ENCODE measurements around the gene PRLHR.
"Not testable (repeated sequence)": the region's sequence is repeated elsewhere in the genome, so short reads cannot be mapped to it uniquely, and the experiment has no call there.

PRLHR gene

GRCh38 chr10:118595598-118596425 is at the start of gene PRLHR:
Gene PRLHR, minus strand, starts transcription at chr10:118595648. Its CDS starts 404 bp downstream, at chr10:118595244.
- DNase-seq: no peak

- no peak for DNase-seq
Observed at GRCh38 chr10:118642228-118642627, 46.8 kb upstream of the PRLHR start.

GRCh38 chr10:118638680-118639079 is 43.2 kb upstream of the PRLHR start:
- DNase-seq: no peak

DNA sequence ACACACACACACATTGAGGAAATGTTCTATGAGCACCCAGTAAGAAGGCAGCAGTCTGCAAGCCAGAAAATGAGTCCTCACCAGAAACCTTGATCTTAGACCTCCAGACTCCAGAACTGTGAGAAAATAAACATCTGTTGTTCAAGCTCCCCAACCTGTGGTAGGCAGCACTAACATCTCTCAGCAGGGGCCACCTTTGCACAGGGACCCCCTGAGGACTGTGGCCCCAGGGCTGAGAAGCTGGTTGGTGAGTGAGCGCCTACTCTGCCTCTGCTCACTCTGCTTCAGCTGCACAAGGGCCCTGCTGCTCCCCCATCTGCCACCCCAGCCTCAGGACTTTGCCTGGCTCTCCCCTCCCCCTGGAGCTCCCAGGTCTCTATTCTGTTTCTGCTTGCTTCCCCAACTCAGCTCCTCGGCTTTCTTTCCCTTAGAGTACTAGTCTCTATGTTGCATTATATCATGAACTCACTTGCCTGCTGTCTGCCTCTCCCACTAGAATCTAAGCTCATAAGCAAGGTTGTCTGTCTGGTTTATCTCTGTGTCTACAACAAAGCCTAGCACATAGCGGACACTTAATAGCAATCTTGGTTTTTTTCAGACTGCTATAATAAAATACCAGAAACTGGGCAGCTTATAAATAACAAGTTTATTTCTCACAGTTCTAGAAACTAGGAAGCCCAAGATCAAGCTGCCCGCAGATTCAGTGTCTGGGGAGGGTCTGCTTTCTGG is 40.4 kb upstream of the PRLHR start:
- DNase-seq: no peak

- no peak for DNase-seq
Observed at GRCh38 chr10:118633786-118634185, 38.3 kb upstream of the PRLHR start.

DNA sequence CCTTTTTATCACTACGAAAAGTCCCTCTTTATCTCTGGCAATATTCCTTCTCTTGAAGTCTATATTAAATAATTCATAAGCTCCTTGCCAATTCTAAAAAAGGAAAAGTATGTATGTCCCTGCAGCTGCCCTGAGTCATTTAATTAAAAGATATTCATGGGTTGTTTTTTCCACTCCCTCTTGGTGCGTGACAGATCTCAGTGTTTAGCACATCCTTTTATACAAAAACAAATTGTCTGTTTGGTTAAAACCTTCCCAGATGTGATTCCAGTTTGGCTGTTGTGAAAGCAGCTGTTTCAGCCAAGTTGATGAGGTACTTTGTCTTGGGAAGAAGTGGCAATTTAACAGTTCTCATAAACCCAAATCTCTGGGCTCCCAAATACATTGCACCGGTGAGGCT is 33.8 kb upstream of the PRLHR start:
- no peak for DNase-seq

DNA sequence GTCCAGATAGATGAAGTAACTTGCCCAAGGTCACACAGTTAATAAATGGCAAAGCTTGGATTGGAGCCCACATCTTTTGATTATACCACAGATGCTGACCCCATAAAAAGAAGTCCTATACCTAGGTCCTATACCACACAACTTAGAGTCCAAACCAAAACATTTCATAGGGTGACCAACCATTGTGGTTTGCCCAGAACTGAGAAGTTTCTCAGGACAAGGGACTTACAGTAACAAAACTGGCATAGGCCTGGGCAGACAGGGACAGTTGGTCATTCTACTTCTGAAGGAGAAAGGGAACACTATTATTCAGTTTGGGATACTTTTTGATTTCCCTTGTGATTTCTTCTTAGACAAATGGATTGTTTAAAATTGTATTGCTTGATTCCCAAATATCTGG is 32.9 kb upstream of the PRLHR start:
- no peak for DNase-seq

DNA sequence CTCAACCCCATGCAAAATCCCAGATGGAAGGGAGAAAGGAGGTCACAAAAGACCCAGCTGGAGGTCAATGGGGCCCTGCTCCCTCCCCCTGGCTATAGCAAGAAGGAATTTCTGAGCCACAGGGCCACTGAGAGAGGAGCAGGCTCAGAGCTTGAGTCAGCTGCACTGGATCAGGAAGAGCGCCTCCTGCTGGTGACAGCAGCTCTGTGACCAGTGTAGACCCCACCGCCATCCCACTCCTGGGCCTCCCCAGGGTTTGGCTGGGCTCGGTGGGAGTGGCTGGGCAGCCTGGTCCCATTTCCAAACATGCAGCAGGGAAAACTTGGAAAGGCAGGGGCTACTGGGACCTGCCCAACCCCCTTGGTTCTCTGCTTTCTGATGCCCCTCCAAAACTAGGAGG is 31.5 kb upstream of the PRLHR start:
- no peak for DNase-seq

GRCh38 chr10:118625504-118625903 is 30.1 kb upstream of the PRLHR start:
- no peak for DNase-seq

GRCh38 chr10:118624747-118625146 is 29.3 kb upstream of the PRLHR start:
- DNase-seq: no peak

- no peak for DNase-seq
Observed at GRCh38 chr10:118621304-118621942, 26.0 kb upstream of the PRLHR start.

GRCh38 chr10:118613863-118614262 is 18.4 kb upstream of the PRLHR start:
- not testable (repeated sequence) for DNase-seq

DNA sequence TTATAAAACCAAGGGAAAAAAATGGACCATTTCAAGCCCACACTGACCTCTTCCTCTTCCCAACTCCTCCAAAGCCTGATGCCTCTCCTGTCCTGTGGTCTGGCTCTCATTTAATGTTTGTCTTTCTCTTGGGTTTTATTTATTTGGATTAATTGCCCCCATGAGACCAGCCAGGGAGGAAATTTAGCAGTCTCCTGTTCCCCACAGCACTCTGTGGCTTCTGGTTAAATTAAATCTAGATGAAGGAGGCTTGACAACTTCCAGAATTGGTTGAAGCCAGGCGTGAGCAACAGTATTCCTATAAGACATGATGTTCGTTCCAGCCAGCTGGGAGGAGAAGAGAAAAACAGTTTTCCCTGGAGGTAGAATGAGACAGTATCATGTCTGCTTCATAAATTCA is 15.1 kb upstream of the PRLHR start:
- DNase-seq: no peak

- DNase-seq: no peak
Observed at GRCh38 chr10:118607768-118608354, 12.4 kb upstream of the PRLHR start.

GRCh38 chr10:118605694-118606093 is 10.2 kb upstream of the PRLHR start:
- DNase-seq: no peak

DNA sequence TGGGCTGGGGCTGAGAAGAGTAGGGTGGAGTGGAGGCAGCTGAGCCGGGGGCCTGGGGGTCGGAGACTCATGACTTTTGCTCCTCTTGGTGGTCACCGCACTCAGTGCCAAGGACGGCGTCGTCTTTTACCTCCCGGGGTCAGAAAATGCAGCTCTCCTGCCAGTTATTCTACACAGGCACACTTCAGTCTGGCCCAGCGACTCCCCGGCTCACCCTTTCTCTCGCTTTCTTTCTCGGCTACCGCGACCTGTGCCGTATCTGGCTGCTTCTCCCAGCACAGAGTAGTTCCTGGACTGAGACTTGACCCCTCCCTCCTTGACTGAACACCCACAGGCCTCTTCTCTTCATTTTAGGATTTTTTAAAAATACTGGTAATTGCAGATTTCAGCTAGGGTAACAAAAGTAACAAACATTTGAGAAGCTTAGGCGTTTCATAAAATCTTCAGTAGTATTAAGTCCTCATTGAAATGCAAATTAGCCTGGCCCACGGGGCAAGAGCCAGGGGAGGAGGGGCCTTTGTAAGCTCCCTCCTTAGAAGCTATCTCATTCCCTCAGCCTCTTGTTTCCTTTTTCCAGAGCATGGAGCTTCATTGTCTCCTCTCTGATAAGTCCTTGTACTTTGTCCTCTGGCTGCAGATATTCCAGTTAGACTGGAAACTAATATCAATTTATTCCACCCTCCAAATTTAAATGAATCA is 1.1 kb upstream of the PRLHR start:
- no peak for DNase-seq

DNA sequence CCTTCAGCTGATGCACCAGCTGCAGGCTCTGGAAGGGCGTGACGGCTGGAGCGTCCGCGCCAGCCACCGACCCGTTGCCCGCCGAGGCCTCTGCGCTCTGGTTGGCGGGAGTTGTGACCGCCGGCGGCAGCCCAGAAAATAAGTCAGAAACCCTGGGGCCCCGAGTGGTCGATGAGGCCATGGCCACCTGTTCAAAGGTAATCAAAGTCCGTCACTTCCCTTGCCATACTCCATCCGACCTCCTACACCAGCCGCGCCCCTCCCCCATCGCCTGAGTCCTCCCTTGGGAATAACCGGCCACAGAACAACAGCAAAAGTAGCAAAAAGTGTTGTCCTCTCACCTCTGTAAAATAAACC is 406 bp downstream of the PRLHR start:
- no peak for DNase-seq

DNA sequence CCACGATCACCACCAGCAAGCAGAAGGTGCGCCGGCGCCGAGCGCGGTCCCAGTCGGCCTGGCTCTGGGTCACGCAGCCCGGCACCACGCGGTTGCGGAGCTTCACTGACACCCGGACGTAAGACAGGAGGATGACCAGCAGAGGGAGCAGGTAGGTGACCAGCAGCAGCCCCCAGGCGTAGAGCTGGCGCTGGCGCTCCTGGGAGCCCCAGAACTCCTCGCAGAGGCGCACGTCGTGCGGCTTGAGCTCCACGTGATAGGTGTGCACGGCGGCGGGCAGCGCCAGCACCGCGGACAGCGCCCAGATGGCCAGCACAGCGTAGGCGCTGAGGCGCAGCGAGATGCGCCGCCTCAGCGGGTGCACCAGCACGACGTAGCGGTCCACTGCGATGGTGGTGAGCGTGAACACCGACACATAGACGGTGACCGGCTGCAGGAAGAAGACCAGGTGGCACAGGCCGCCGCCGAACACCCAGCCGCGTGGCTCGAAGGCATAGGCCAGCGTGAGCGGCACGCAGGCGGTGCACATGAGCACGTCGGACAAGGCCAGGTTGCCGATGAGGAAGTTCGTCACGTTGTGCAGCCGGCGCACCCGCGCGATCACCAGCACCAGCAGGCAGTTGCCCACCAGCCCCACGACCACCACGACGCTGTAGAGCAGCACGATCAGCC is 920 bp downstream of the PRLHR start:
- no peak for DNase-seq

DNA sequence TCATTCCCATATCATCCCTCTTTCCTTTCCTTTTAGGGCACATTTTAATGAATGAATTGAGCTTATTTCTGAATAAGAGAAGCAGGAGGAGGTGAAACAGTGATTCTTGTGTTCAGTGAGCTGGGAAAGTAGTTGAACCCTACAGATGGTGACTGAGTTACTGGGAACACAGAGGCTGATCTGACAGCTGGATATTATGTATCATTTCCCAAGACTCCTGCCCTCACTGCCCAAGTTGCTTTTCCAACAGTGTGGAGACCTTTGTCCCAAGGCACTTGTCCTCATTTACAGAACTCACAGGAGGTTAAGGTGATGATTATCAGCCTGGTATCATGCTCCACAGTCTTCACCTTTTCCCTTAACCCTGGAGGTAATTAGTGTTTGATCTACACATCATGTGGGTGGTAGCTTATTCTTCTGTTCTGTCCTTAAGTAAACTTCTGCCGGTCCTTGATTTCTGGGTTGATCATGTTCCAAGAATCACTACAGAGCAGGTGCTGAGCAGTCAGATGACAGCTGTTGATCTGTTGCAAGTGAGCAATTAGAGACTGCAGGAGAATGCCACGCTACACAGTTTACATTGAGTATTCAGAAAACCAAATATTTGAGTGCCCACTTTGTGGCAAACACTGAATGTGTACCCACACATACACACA is 2.6 kb downstream of the PRLHR start:
- no peak for DNase-seq

DNA sequence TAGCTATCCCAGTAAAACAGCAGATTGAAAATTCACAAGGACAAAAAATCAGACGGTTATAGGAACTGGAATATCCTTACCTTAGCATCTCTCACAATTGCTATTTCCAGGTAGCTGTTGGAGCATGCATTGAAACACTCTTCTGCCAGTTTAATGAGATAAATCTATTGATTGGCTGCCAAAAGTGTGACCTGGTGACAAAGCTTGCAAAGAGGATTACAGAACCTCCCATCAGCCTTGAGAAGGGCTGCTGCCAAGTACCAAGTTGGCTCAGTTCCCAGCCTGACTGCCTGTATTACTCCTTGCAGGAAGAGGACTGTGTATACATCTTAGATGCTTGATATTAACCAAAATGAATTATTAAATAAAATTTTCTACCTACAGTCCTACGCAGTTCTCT is 5.1 kb downstream of the PRLHR start:
- no peak for DNase-seq

GRCh38 chr10:118587881-118588651 is 7.4 kb downstream of the PRLHR start:
- DNase-seq: no peak
